C4-2B (cell line): ENCODE results near the gene ASB15.
A peak's percentile ranks its signal among the peaks of the same experiment; 100 is the strongest.
"Not testable (repeated sequence)": the region's sequence is repeated elsewhere in the genome, so short reads cannot be mapped to it uniquely, and the experiment has no call there.

Experiments used
- H3K27ac ChIP-seq: fragments of 450-650 bp; 2 replicates; pipeline ENCODE4 v1.5.1; 2017
- ZFX ChIP-seq: fragments of 450-650 bp; IDR thresholded peaks from 2 replicates; pipeline ENCODE4 v1.6.1; 2017
- TF ChIP-seq, protein P1 (sequence below): fragments of 450-650 bp; conservative IDR thresholded peaks from 2 replicates; pipeline ENCODE4 v1.5.1; 2017; ENCODE audit warnings: mild to moderate bottlenecking

The ASB15 gene

DNA sequence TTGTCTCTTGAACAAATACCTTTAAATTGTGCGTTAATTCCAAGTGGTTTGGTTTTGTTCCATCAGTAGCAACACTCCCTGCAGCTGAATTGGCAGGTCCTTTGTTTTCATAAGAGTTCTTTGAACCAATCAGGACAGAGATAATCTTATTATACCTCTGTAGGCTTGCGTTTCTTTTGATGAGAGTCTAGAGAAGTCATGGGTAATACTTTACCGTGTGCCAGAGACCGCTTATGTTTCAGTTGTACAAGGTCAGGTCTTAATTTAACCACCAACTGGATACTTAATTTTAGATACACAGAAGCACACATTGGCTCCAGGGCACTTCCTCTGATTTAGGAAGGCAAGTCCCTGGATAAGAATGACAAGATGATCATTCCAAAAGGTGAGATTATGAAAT is at the start of gene ASB15:
TSS of gene ASB15 (plus strand) at position 292 of the 400 bp plus-strand sequence. CDS start 12,682 bp downstream, outside the sequence.
- TF ChIP-seq, protein P1, sequence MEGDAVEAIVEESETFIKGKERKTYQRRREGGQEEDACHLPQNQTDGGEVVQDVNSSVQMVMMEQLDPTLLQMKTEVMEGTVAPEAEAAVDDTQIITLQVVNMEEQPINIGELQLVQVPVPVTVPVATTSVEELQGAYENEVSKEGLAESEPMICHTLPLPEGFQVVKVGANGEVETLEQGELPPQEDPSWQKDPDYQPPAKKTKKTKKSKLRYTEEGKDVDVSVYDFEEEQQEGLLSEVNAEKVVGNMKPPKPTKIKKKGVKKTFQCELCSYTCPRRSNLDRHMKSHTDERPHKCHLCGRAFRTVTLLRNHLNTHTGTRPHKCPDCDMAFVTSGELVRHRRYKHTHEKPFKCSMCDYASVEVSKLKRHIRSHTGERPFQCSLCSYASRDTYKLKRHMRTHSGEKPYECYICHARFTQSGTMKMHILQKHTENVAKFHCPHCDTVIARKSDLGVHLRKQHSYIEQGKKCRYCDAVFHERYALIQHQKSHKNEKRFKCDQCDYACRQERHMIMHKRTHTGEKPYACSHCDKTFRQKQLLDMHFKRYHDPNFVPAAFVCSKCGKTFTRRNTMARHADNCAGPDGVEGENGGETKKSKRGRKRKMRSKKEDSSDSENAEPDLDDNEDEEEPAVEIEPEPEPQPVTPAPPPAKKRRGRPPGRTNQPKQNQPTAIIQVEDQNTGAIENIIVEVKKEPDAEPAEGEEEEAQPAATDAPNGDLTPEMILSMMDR = no peak
- no peak for TF ChIP-seq ZFX
- no peak within 1 kb of the TSS for H3K27ac ChIP-seq

DNA sequence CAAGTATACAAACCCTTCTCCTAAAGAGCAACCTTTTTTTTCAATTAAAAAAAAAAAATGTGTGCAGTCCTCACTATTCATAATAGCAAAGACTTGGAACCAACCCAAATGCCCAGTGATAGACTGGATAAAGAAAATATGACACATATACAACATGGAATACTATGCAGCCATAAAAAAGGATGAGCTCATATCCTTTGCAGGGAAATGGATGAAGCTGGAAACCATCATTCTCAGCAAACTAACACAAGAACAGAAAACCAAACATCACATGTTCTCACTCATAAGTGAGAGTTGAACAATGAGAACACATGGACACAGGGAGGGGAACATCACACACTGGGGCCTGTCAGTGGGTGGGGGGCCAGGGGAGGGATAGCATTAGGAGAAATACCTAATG is 49.5 kb upstream of the ASB15 start:
- not testable (repeated sequence) for H3K27ac ChIP-seq

DNA sequence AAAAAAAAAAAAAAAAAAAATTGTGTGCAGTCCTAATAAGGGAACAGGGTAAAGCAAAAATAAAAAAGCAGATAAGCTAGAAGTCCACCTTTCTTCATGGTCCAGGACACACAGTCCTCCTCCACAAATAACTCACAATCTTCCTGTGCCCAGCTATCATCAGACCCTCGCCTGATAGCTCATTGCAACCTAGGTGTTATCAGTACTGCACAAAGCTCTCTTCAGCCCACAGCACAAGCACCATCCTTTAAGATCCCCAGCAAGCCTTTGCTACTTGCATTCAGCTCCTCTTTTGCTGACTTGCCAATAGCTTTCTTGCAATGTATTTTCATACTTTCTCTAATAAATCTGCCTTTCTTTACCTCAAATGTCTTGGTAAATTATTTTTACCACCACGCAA is 49.0 kb upstream of the ASB15 start:
- TF ChIP-seq ZFX = no peak
- TF ChIP-seq, protein P1 = no peak

DNA sequence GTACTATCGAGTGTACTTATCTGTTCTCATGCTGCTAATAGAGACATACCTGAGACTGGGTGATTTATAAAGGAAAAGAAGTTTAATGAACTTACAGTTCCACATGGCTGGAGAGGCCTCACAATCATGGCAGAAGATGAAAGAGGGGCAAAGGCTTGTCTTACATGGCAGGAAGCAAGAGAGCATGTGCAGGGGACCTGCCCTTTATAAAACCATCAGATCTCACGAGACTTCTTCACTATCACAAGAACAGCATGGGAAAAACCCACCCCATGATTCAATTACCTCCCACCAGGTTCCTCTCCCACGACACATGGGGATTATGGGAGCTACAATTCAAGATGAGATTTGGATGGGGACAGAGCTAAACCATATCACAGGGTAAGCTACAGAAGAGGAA is 48.5 kb upstream of the ASB15 start:
- H3K27ac ChIP-seq = no peak overlapping the region
- no peak for TF ChIP-seq ZFX
- TF ChIP-seq, protein P1 = no peak

More for the DNA sequence above, 49.0 kb upstream of the ASB15 start:
- no peak overlapping the region for H3K27ac ChIP-seq

DNA sequence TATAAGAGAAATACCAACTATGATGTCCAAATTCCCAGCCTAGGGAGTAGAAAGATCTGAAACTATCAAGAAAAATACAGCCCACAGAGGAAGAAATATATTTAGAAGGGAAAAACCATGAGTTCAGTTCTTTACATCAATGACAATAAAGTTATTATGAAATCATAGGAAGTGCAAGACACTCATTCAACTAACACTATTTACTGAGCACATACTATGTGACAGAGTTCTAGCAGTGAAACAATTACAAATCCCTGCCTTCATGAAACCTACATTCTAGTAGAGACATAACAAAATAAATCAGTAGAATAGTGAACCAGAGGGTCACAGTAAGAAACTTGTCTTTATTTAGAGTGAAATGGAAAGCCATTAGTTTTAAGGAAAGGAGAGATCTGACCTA is 46.1 kb upstream of the ASB15 start:
- TF ChIP-seq, protein P1 = no peak
- TF ChIP-seq ZFX = no peak
- no peak overlapping the region for H3K27ac ChIP-seq

DNA sequence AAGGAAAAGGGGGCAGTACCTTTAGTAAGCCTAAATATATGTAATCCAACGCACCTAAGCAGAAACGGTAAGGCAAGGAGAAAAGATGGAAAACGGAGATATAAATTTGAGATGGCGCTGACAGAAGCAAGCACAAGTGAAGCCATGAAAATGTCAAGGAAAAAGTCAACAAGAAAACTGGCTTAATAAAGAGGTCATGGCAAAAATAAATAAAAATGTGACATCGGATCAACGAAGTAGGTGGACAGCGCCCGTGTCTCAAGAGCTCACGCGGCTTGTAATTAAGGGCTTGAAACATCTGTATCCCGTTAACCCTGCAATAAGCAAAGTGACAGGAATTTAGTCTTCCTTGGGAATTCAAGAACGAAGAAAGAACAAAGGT is 44.6 kb upstream of the ASB15 start:
- peak overlapping the region; percentile 90 for H3K27ac ChIP-seq
- no peak for TF ChIP-seq ZFX
- TF ChIP-seq, protein P1 = no peak

DNA sequence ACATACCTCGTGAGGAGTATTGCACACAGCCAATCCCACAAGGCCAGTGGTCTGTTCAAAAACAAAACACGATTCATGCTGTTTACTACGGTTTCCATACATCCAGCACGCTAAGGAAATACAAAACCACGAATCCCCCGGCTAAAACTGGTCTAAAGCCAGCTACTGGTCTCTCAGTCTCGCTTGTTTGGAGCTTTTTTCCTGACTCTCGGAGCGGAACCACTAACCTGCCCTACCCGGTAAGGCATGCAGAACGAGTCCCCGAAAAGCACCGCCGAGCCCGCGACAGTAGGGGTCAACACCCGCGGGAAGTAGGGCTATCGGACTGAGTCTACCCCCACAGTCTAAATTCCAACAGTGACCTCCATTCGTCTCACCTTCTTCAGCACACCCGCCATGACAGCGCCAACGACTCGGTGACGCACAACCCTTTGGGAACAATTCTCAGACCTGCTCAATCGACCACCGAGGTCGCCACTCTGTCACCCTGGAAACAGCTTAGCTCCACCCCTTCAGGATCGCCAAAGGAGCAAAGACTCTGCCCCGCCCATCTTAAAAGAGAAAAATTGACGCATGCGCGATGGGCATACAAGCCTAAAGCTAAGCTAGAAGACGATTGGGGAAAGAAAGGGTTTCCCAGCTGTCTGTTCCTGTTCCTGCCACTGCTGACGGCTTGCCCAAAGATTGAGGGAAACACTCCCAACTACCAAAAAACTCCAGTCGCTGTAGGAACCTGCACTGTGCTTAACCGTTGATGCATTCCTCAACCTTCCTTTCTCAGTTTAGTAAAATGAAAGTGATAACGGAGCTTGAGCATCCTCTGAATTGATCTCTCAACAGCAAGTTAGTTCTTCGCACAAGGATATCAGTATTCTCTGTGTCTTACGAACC is 44.0 kb upstream of the ASB15 start, which contains the start of gene NDUFA5:
TSS of gene NDUFA5 (minus strand) at position 421 of the 891 bp plus-strand sequence. CDS start at position 398, 23 bp downstream.
- no peak for TF ChIP-seq ZFX
- TF ChIP-seq, protein P1 = no peak
- H3K27ac ChIP-seq = peak within 1 kb of the TSS; percentile 90
